Transverse colon (tissue), 4 donors: ENCODE data around the gene WDR41. TPM values are rescaled to one million over a fixed set of nuclear protein-coding genes. Genes with fewer than 3 reads are reported as not detected.
A peak's percentile ranks its signal among the peaks of the same experiment; 100 is the strongest.

Experiments
- DNase-seq: peaks from one replicate; pipeline ENCODE4 v3.0.0-alpha.2; 2019
- H3K27ac ChIP-seq, 4 donors: fragments of 200-600 bp; sonication (generic); 2 replicates each; pipeline ENCODE4 v1.5.1; 2016 to 2018; ENCODE audit warnings: inconsistent platforms in 4 of 4
- H3K27me3 ChIP-seq: fragments of 200-600 bp; sonication (generic); 2 replicates; pipeline ENCODE4 v1.5.1; 2017; ENCODE audit warnings: inconsistent platforms
- H3K36me3 ChIP-seq, 4 donors: fragments of 200-600 bp; sonication (generic); 2 replicates each; pipeline ENCODE4 v1.5.1; 2017 to 2019; ENCODE audit warnings: inconsistent platforms in 4 of 4
- H3K4me1 ChIP-seq, 4 donors: fragments of 200-600 bp; sonication (generic); 2 replicates each; pipeline ENCODE4 v1.5.1; 2017 to 2020; ENCODE audit warnings: inconsistent platforms in 4 of 4
- H3K4me3 ChIP-seq, 4 donors: fragments of 200-600 bp; sonication (generic); 1 replicate in 1 of 4; 2 replicates in 3 of 4; pipeline versions ENCODE4 v1.5.1 to v1.6.1; 2017 to 2019; ENCODE audit warnings: inconsistent platforms in 4 of 4
- H3K9me3 ChIP-seq, 2 donors: fragments of 200-600 bp; sonication (generic); 2 replicates each; pipeline ENCODE4 v1.5.1; 2017 to 2019; ENCODE audit warnings: inconsistent platforms in 2 of 2
- CTCF ChIP-seq, 5 experiments: fragments of 200-600 bp in 3 of 5; fragments of 450-650 bp in 2 of 5; sonication (generic) in 3 of 5; IDR thresholded peaks; 1 replicate in 2 of 5; 2 replicates in 3 of 5; pipeline ENCODE4 v1.5.1; 2016 to 2017; ENCODE audit warnings: antibody characterized with exemption in 5 of 5, inconsistent platforms in 3 of 5, mild to moderate bottlenecking in 2 of 5, moderate library complexity in 1 of 5
- EP300 ChIP-seq: sonication (generic); formaldehyde crosslinking; IDR thresholded peaks from one replicate; pipeline ENCODE4 v1.6.1; 2017; ENCODE audit warnings: antibody characterized with exemption, low read depth
- POLR2A ChIP-seq: fragments of 450-650 bp; IDR thresholded peaks from one replicate; pipeline ENCODE4 v1.6.1; 2016; ENCODE audit warnings: antibody characterized with exemption, mild to moderate bottlenecking, moderate library complexity
- POLR2AphosphoS5 ChIP-seq, 3 donors: sonication (generic); formaldehyde crosslinking; IDR thresholded peaks; one replicate each; pipeline ENCODE4 v1.6.1; 2016; ENCODE audit warnings: antibody characterized with exemption in 3 of 3
- WGBS, 2 donors: methylation state at CpG; one replicate each; pipeline ENCODE4 v1.1.5; 2018; ENCODE audit warnings: low coverage in 1 of 2; 5-methylcytosine and 5-hydroxymethylcytosine counted together
- in situ Hi-C, 4 donors: fragments of 200-750 bp; cut with MboI; loops; one replicate each; pipeline versions ENCODE4 v1.15.0 to v1.15.1; 2017; ENCODE audit warnings: low sequenced_read_pairs in 3 of 4, low pct_ligation_motif_present in 1 of 4, low pct_unique_long_range_greater_than_20kb in 1 of 4
- intact Hi-C: fragments of 100-400 bp; cut with DNase I; formaldehyde crosslinking; loops from one replicate; pipeline ENCODE4 v1.15.1; 2023; ENCODE audit warnings: low total_unique reads
- total RNA-seq, 4 donors: library from RNA; depleted of rRNA; stranded (reverse); fragments of >200 nt; gene quantifications; one replicate each; pipeline ENCODE4 v1.1.0, GENCODE V29; 2016

Gene WDR41
- total RNA-seq, 4 donors from 2014 or later, result 1.1 to 33.7 (median 21.2) TPM

DNA sequence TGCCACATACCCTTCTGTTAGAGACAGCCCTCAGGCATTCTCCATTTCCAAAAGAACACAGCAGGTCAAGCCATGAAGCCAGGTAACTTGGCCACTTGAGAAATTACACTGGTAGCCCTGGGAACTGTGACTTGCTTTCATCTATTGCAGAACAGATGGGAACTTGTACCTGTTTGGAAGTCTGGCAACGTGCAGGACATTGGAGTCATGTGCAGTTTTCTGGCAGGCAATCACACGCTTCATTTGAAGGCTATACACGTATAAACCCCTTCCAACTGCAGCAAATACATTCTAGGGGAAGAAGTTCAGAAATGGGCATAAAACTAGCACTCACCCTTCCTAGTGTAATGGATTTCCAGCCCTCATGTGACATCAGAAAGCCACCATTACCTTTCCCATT lies 54.0 kb downstream of the WDR41 start:
- H3K4me3 ChIP-seq, result no peak overlapping the region
- 60 to 72% methylated on average over 1 to 3 of the region's 3 CpGs for WGBS, 2 donors
- no peaks in the 10 kb centered on the region for H3K4me1 ChIP-seq
- no peaks in the 10 kb centered on the region for H3K27me3 ChIP-seq
- no peak overlapping the region for H3K27ac ChIP-seq
- DNase-seq, result no peak
- TF ChIP-seq POLR2A, result no peak
- no peak for TF ChIP-seq EP300
- no peak for TF ChIP-seq POLR2AphosphoS5 (IDR thresholded peaks at IDR 0.05)
- no peak for TF ChIP-seq CTCF (IDR thresholded peaks at IDR 0.05)
- intact Hi-C loops, result no loop called here
- in situ Hi-C loops, result no loop called here
- peaks cover 0 to 13% (median 4%) of the 10 kb centered on the region in 4 donors for H3K36me3 ChIP-seq
- H3K9me3 ChIP-seq, result no peaks in the 10 kb centered on the region

- no peak overlapping the region for H3K27ac ChIP-seq
- TF ChIP-seq CTCF (IDR thresholded peaks at IDR 0.05), result peak in 2 of 5 experiments; percentile 13 to 15
- TF ChIP-seq POLR2AphosphoS5 (IDR thresholded peaks at IDR 0.05), result no peak
- TF ChIP-seq POLR2A, result no peak
- H3K4me3 ChIP-seq, result no peak overlapping the region
- H3K36me3 ChIP-seq, result peaks cover 0 to 13% (median 7%) of the 10 kb centered on the region in 4 donors
- no peaks in the 10 kb centered on the region for H3K27me3 ChIP-seq
- WGBS, 2 donors, result 75 to 84% methylated on average over 4 to 5 of the region's 5 CpGs
- H3K4me1 ChIP-seq, result no peaks in the 10 kb centered on the region
- in situ Hi-C loops, result no loop called here
- intact Hi-C loops, result no loop called here
- DNase-seq, result no peak
- no peaks in the 10 kb centered on the region for H3K9me3 ChIP-seq
Observed at GRCh38 chr5:77437194-77437593, 54.9 kb downstream of the WDR41 start.

GRCh38 chr5:77431719-77432118 lies 60.4 kb downstream of the WDR41 start:
- H3K9me3 ChIP-seq, result no peaks in the 10 kb centered on the region
- H3K27me3 ChIP-seq, result no peaks in the 10 kb centered on the region
- H3K4me3 ChIP-seq, result no peak overlapping the region
- TF ChIP-seq POLR2AphosphoS5 (IDR thresholded peaks at IDR 0.05), result no peak
- TF ChIP-seq CTCF (IDR thresholded peaks at IDR 0.05), result no peak
- TF ChIP-seq POLR2A, result no peak
- DNase-seq, result no peak
- H3K36me3 ChIP-seq, result peaks cover 0 to 20% (median 3%) of the 10 kb centered on the region in 4 donors
- intact Hi-C loops (no loop called here), in situ Hi-C loops (no loop called here)
- 94 to 98% methylated on average over 1 of the region's 1 CpG for WGBS, 2 donors
- H3K27ac ChIP-seq, result no peak overlapping the region
- peaks cover 0 to 16% (median 0%) of the 10 kb centered on the region in 4 donors for H3K4me1 ChIP-seq

DNA sequence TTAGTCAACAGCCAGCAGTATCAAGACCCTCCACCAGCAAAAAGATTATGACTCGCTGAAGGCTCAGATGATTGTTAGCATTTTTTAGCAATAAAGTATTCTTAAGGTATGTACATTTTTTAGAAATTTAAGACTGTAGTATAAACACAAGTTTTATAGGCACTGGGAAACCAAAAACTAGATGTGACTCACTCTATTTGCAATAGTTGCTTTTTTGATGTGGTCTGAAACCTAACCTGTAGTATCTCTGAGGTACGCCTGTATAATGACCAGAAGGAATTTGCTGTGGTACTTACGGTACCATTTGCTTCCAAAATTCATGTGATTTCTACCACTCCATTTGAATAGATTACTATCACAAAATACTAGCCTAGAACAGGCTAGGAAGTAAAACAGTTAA lies 60.8 kb downstream of the WDR41 start:
- Histone ChIP-seq H3K36me3 (peaks cover 0 to 20% (median 3%) of the 10 kb centered on the region in 4 donors), H3K9me3 (no peaks in the 10 kb centered on the region), H3K4me1 (peaks cover 0 to 18% (median 0%) of the 10 kb centered on the region in 4 donors), H3K27me3 (no peaks in the 10 kb centered on the region), H3K4me3 (no peak overlapping the region), H3K27ac (no peak overlapping the region)
- DNase-seq, result no peak
- intact Hi-C loops (no loop called here), in situ Hi-C loops (no loop called here)
- WGBS, 2 donors, result 90 to 91% methylated on average over 2 to 3 of the region's 3 CpGs
- TF ChIP-seq POLR2A, result no peak
- no peak for TF ChIP-seq EP300
- TF ChIP-seq CTCF (IDR thresholded peaks at IDR 0.05), result no peak
- no peak for TF ChIP-seq POLR2AphosphoS5 (IDR thresholded peaks at IDR 0.05)
